Endothelial cell of umbilical vein (primary cell): Measurements from ENCODE around the gene DENND4C. TPM values are rescaled to one million over a fixed set of nuclear protein-coding genes. Genes with fewer than 3 reads are reported as not detected.

Source experiments
- BruUV-seq: library from RNA; stranded (reverse); fragments of 400-500 nt; replicated peaks from 2 replicates; lab custom pipeline; 2021; lab: Mats Ljungman, UMichigan
- CTCF ChIA-PET: fragments of 300-600, 350-600 bp; sonication (Branson Sonifier 250); formaldehyde crosslinking; loops from one replicate; lab custom pipeline; 2021; ENCODE audit warnings: antibody characterized with exemption, inconsistent platforms; lab: Charles Lee
- POLR2A ChIA-PET: fragments of 300-600, 350-600 bp; sonication (Branson Sonifier 250); formaldehyde crosslinking; loops from one replicate; lab custom pipeline; 2021; ENCODE audit warnings: antibody characterized with exemption, inconsistent platforms; lab: Charles Lee
- DNase-seq: peaks from one replicate; pipeline ENCODE4 v3.0.0-alpha.2; 2011; ENCODE audit warnings: low read depth, low spot score
- FAIRE-seq: peaks from 2 replicates; lab custom pipeline; 2011; peaks lifted over from hg19 to GRCh38; lab: Jason Lieb, UNC
- H2AFZ ChIP-seq: 2 replicates; pipeline ENCODE4 v1.6.0; 2012; ENCODE audit warnings: low read depth, low read length, control low read depth, inconsistent platforms
- H3K27ac ChIP-seq: 2 replicates; pipeline ENCODE4 v1.5.1; 2011; ENCODE audit warnings: low read depth, mild to moderate bottlenecking, control low read depth, low read length, moderate library complexity; ENCODE audit not compliant: insufficient read depth
- H3K27me3 ChIP-seq, 2 experiments: 2 replicates each; pipeline versions ENCODE4 v1.6.0 to v1.6.1; 2011; ENCODE audit warnings: low read length in 2 of 2, mixed read lengths in 1 of 2; ENCODE audit not compliant: control insufficient read depth in 2 of 2, insufficient read depth in 2 of 2
- H3K36me3 ChIP-seq, 2 experiments: 2 replicates in 1 of 2; 3 replicates in 1 of 2; pipeline ENCODE4 v1.5.1; 2011; ENCODE audit warnings: low read length in 2 of 2, mild to moderate bottlenecking in 1 of 2, moderate library complexity in 1 of 2; ENCODE audit not compliant: control insufficient read depth in 2 of 2, insufficient read depth in 2 of 2; ENCODE audit errors: extremely low read depth in 1 of 2
- H3K4me1 ChIP-seq: 3 replicates; pipeline ENCODE4 v1.5.1; 2011; ENCODE audit warnings: mild to moderate bottlenecking, low read length; ENCODE audit not compliant: control insufficient read depth, insufficient read depth; ENCODE audit errors: extremely low read depth
- H3K4me2 ChIP-seq: 2 replicates; pipeline ENCODE4 v1.6.1; 2011; ENCODE audit warnings: low read length, control low read depth, mixed read lengths; ENCODE audit not compliant: insufficient read depth
- H3K4me3 ChIP-seq, 3 experiments: fragments of 200-600 bp in 1 of 3; sonication (generic), shearing (Covaris generic) in 1 of 3; replicated peaks in 1 of 3; 2 replicates each; pipeline ENCODE4 v1.5.1; 2011 to 2016; ENCODE audit warnings: control low read depth in 3 of 3, low read length in 3 of 3, mild to moderate bottlenecking in 2 of 3, inconsistent platforms in 1 of 3, low read depth in 1 of 3, moderate library complexity in 1 of 3; ENCODE audit not compliant: insufficient read depth in 1 of 3
- H3K79me2 ChIP-seq: 2 replicates; pipeline ENCODE4 v1.6.0; 2012; ENCODE audit warnings: low read length, inconsistent platforms; ENCODE audit not compliant: control insufficient read depth, insufficient read depth
- H3K9ac ChIP-seq: replicated peaks from 2 replicates; pipeline ENCODE3; 2011; ENCODE audit warnings: low read length, control low read depth; ENCODE audit not compliant: insufficient read depth; ENCODE audit errors: extremely low read depth
- H3K9me1 ChIP-seq: replicated peaks from 3 replicates; pipeline ENCODE4 v1.6.0; 2011; ENCODE audit warnings: mild to moderate bottlenecking, low read length; ENCODE audit not compliant: control insufficient read depth, insufficient read depth; ENCODE audit errors: extremely low read depth
- H3K9me3 ChIP-seq: replicated peaks from 2 replicates; pipeline ENCODE4 v1.5.1; 2012; ENCODE audit warnings: low read length, inconsistent platforms; ENCODE audit not compliant: control insufficient read depth, insufficient read depth
- H4K20me1 ChIP-seq: replicated peaks from 2 replicates; pipeline ENCODE3; 2011; ENCODE audit warnings: mild to moderate bottlenecking, low read length; ENCODE audit not compliant: control insufficient read depth, insufficient read depth; ENCODE audit errors: extremely low read depth
- EZH2 ChIP-seq: IDR thresholded peaks from 2 replicates; pipeline ENCODE4 v1.6.1; 2012; ENCODE audit warnings: borderline replicate concordance, low read depth, mild to moderate bottlenecking, moderate library complexity, low read length, inconsistent platforms; ENCODE audit not compliant: severe bottlenecking
- FOS ChIP-seq: IDR thresholded peaks from 2 replicates; pipeline ENCODE4 v1.6.1; 2011; ENCODE audit warnings: mild to moderate bottlenecking, low read length, moderate library complexity, borderline replicate concordance; ENCODE audit not compliant: insufficient read depth
- GATA2 ChIP-seq: IDR thresholded peaks from 2 replicates; pipeline ENCODE4 v1.7.0; 2011; ENCODE audit warnings: low read depth, mild to moderate bottlenecking, moderate library complexity, mixed read lengths, low read length; ENCODE audit not compliant: insufficient read length, insufficient read depth
- JUN ChIP-seq: IDR thresholded peaks from 2 replicates; pipeline ENCODE4 v1.6.1; 2011; ENCODE audit warnings: borderline replicate concordance, low read depth; ENCODE audit not compliant: insufficient read length, insufficient read depth
- MYC ChIP-seq: IDR thresholded peaks from one replicate; pipeline ENCODE4 v1.6.1; 2011; ENCODE audit warnings: mild to moderate bottlenecking, low read depth, low read length
- POLR2A ChIP-seq: IDR thresholded peaks from 2 replicates; pipeline ENCODE4 v1.6.1; 2012; ENCODE audit warnings: low read depth, mild to moderate bottlenecking, control low read depth, low read length
- POLR2AphosphoS5 ChIP-seq: IDR thresholded peaks from 2 replicates; pipeline ENCODE4 v1.6.1; 2012; ENCODE audit warnings: low read depth, mild to moderate bottlenecking, control low read depth, low read length, moderate library complexity; ENCODE audit not compliant: insufficient read depth
- dilution Hi-C: fragments of 300-500 bp; cut with MboI; formaldehyde crosslinking; loops from one replicate; pipeline ENCODE4 v1.15.0; 2019; ENCODE audit warnings: low sequenced_read_pairs; ENCODE audit not compliant: extremely low pct_ligation_motif_present
- intact Hi-C: fragments of 100-400 bp; cut with micrococcal nuclease; formaldehyde crosslinking; loops from one replicate; pipeline ENCODE4 v1.10.0; 2022
- polyA plus RNA-seq, 4 experiments: library from polyadenylated mRNA; depleted of rRNA in 3 of 4; stranded (reverse) in 3 of 4; unstranded in 1 of 4; fragments of >200 nt; gene quantifications; 2 replicates each; pipeline versions ENCODE4 v1.2.1 to v1.2.3, GENCODE V29; 2011 to 2012; ENCODE audit warnings: missing spikeins in 1 of 4
- total RNA-seq: library from RNA; stranded (reverse); gene quantifications from 2 replicates; pipeline ENCODE4 v1.2.3, GENCODE V29; 2021
- TF ChIP-seq, protein P1 (sequence below), 2 donors: IDR thresholded peaks; 1 replicate in 1 of 2; 2 replicates in 1 of 2; pipeline ENCODE4 v1.5.1; 2011; ENCODE audit warnings: low read length in 2 of 2, mild to moderate bottlenecking in 2 of 2, moderate library complexity in 2 of 2, control low read depth in 1 of 2, inconsistent platforms in 1 of 2, low read depth in 1 of 2; ENCODE audit not compliant: insufficient read depth in 1 of 2; ENCODE audit errors: extremely low read depth in 1 of 2
- TF ChIP-seq, protein P2 (sequence below): IDR thresholded peaks from 2 replicates; pipeline ENCODE4 v1.6.1; 2011; ENCODE audit not compliant: insufficient read depth, insufficient read length

The DENND4C gene
- total and polyA plus RNA-seq, 2 donors (not counting 3 experiments of a cell fraction or from before 2014, with no cell fraction given) = 9.6 to 36.8 TPM

DNA sequence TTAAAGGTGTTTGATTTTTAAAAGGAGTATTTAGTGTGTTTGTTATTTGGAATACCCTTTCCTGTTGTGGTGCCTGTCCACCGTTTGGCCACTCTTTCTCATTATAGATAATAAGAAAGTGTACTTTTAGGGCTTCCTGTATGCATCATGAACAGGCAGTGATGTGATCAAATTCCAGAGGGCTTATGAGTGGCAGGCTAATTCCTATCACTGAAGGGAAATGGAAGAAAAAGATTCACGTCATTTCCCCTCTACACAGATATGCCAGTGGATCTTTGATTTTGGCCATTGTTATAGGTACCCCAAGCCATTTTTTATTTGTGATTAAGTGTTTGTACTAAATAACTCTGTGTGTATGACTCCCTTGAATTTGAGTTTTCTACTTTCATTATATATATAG lies 112.5 kb downstream of the DENND4C start:
- no peak overlapping the region for H3K4me3 ChIP-seq
- H3K36me3 ChIP-seq = peaks cover 11 to 12% of the 10 kb centered on the region in 2 experiments
- H2AFZ ChIP-seq = no peak overlapping the region
- DNase-seq (peak; percentile 69), FAIRE-seq (peak; percentile 75)
- peak overlapping the region; percentile 79 for H3K27ac ChIP-seq
- H3K27me3 ChIP-seq = no peaks in the 10 kb centered on the region
- intact Hi-C loops (loop anchor here (1.0 to 5.0 kb wide), 2 partner anchors 151 to 161 kb away; no protein-coding TSS in a partner anchor), dilution Hi-C loops (no loop called here)
- peaks cover 4% of the 10 kb centered on the region for H3K9me1 ChIP-seq
- TF ChIP-seq FOS (peak; percentile 43), JUN (peak; percentile 57), POLR2AphosphoS5 (peak; percentile 17), MYC (no peak), POLR2A (no peak), GATA2 (peak; percentile 61), EZH2 (no peak)
- TF ChIP-seq, protein P1, sequence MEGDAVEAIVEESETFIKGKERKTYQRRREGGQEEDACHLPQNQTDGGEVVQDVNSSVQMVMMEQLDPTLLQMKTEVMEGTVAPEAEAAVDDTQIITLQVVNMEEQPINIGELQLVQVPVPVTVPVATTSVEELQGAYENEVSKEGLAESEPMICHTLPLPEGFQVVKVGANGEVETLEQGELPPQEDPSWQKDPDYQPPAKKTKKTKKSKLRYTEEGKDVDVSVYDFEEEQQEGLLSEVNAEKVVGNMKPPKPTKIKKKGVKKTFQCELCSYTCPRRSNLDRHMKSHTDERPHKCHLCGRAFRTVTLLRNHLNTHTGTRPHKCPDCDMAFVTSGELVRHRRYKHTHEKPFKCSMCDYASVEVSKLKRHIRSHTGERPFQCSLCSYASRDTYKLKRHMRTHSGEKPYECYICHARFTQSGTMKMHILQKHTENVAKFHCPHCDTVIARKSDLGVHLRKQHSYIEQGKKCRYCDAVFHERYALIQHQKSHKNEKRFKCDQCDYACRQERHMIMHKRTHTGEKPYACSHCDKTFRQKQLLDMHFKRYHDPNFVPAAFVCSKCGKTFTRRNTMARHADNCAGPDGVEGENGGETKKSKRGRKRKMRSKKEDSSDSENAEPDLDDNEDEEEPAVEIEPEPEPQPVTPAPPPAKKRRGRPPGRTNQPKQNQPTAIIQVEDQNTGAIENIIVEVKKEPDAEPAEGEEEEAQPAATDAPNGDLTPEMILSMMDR (IDR thresholded peaks at IDR 0.05; ENCODE audit: extremely low read depth in 1 of 2, insufficient read depth in 1 of 2, low read depth in 1 of 2, low read length in 2 of 2) = no peak
- TF ChIP-seq, protein P2, sequence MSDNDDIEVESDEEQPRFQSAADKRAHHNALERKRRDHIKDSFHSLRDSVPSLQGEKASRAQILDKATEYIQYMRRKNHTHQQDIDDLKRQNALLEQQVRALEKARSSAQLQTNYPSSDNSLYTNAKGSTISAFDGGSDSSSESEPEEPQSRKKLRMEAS = no peak
- no peaks in the 10 kb centered on the region for H3K79me2 ChIP-seq
- CTCF ChIA-PET = no interaction called here
- H3K4me2 ChIP-seq = peak overlapping the region; percentile 49
- H3K9ac ChIP-seq = no peak overlapping the region
- POLR2A ChIA-PET = no interaction called here
- H3K4me1 ChIP-seq = peaks cover 13% of the 10 kb centered on the region
- no peaks in the 10 kb centered on the region for H3K9me3 ChIP-seq
- no TSS peak for BruUV-seq
- H4K20me1 ChIP-seq = no peaks in the 10 kb centered on the region
